T-helper 17 cell (primary cell): ENCODE data around the gene FOXQ1. TPM values are rescaled to one million over a fixed set of nuclear protein-coding genes. Genes with fewer than 3 reads are reported as not detected.
"Not testable (repeated sequence)": the region's sequence is repeated elsewhere in the genome, so short reads cannot be mapped to it uniquely, and the experiment has no call there.

ENCODE experiments used
- ATAC-seq: fragments of 150-1000 bp; cut with Tn5 transposase; 2 replicates; pipeline ENCODE4 v1.10.0; 2021; ENCODE audit warnings: mild to moderate bottlenecking, moderate library complexity
- DNase-seq, 3 donors: peaks; one replicate each; pipeline versions ENCODE4 v3.0.0 to v3.0.0-alpha.2; 2020 to 2021
- H3K9me3 ChIP-seq: one replicate; pipeline ENCODE4 v1.7.0; 2013; ENCODE audit warnings: low read length, mild to moderate bottlenecking; ENCODE audit not compliant: control insufficient read depth, poor library complexity, severe bottlenecking
- H3K27ac Mint-ChIP-seq: one replicate; pipeline ENCODE4 v1.8.0; 2022; ENCODE audit warnings: mild to moderate bottlenecking, moderate library complexity, mixed read lengths
- H3K27me3 Mint-ChIP-seq: one replicate; pipeline ENCODE4 v1.8.0; 2022; ENCODE audit warnings: mixed read lengths
- H3K36me3 Mint-ChIP-seq: one replicate; pipeline ENCODE4 v1.8.0; 2022; ENCODE audit warnings: low read depth, mixed read lengths
- H3K4me1 Mint-ChIP-seq: one replicate; pipeline ENCODE4 v1.8.0; 2022; ENCODE audit warnings: mild to moderate bottlenecking, mixed read lengths
- H3K4me3 Mint-ChIP-seq: one replicate; pipeline ENCODE4 v1.8.0; 2022; ENCODE audit warnings: mild to moderate bottlenecking, moderate library complexity, mixed read lengths
- total RNA-seq, 4 donors: library from RNA in 2 of 4; stranded (reverse) in 2 of 4; gene quantifications; one replicate each; pipeline ENCODE4 v1.2.3 and lab custom pipeline; 2022 to 2026

The FOXQ1 gene
- total RNA-seq, 2 donors from 2014 or later: not detected

DNA sequence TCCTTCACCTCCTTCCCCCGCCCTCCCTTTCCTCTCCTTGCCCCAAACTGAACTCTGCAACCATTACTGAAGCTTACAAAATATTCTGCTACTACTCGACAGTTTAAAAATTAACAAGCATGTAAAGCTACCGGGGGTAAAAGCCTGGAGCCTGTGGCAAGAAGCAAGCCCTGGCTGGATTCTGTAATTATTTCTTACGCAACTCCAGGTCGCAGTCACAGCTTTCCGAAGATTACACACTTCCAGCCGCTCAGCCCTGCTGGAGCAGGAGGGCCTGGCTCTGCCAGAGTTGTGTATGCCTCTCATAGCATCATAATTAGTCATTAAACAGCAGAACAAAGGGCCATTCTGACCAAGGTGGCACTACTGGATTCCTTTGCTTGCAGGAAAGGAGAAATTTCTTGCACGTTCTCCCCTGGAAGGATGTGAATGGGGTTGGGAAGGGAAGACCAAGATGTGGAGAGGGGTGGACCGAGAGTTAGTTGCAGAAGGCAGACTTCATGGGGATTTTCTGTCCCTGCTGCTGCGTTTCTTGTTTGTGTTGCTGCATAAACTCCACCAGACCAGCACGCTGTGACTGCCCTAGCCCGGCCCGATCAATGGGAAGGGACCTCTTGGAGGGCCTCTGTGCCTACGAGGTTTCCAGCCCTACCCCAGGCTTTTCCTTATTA, 23.6 kb downstream of the FOXQ1 start:
- DNase-seq (no peak), ATAC-seq (no peak)
- no peaks in the 10 kb centered on the region for H3K9me3 ChIP-seq
- Mint-ChIP-seq H3K36me3 (peaks cover 3% of the 10 kb centered on the region), H3K4me3 (no peak overlapping the region), H3K27me3 (peaks cover 60% of the 10 kb centered on the region), H3K4me1 (no peaks in the 10 kb centered on the region), H3K27ac (no peak overlapping the region)

DNA sequence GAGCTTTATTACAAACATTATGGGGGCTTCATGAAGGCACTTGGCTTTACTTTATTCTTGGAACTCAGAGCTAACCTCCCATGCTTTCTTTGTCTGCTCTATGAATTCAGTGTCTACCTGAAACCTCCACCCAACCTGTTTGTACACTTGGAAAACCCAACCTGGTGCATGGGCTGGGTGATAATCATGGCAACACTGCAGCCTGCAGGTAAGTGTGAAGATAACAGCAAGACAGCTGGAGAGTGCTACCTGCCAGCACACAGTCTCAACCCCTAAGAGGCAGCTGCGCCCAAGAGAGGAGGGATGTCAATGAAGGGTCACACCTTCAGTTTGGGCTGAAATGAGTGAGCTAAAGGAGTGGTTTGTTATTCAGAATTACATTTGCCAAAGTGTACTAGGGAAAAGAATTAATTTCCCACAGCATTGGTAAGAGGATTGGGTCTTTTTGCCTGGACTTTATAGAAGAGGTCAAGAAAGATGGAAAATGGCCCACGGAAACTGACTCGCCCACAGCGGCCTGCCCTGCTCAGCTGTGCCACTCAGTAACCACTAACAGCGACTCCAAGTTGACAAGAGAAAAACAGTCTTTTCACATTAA, 24.4 kb downstream of the FOXQ1 start:
- no peak overlapping the region for H3K4me3 Mint-ChIP-seq
- H3K4me1 Mint-ChIP-seq: no peaks in the 10 kb centered on the region
- H3K9me3 ChIP-seq: no peaks in the 10 kb centered on the region
- H3K27me3 Mint-ChIP-seq: peaks cover 63% of the 10 kb centered on the region
- DNase-seq (no peak), ATAC-seq (no peak)
- peaks cover 3% of the 10 kb centered on the region for H3K36me3 Mint-ChIP-seq
- no peak overlapping the region for H3K27ac Mint-ChIP-seq

DNA sequence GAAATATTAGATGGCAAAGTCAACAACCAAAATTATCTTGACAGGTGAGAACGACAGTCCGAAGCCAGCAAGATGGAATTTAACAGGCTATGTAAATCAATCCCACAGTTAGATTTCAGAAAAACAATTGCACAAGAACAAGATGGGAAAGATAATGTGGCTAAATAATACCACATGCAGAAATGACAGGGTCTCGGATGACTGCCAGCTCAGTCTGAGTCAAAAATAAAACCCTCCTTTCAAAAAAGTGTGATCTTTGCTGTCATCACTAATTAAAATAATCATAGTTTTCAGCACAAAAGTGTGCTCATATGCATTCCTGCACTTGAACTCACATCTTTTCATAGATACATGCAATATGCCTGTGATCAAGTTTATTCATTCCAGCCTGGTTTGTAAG, 25.9 kb downstream of the FOXQ1 start:
- Mint-ChIP-seq H3K36me3 (peaks cover 3% of the 10 kb centered on the region), H3K4me3 (no peak overlapping the region), H3K27me3 (peaks cover 71% of the 10 kb centered on the region), H3K4me1 (no peaks in the 10 kb centered on the region), H3K27ac (no peak overlapping the region)
- no peak for ATAC-seq
- DNase-seq: no peak
- no peaks in the 10 kb centered on the region for H3K9me3 ChIP-seq

DNA sequence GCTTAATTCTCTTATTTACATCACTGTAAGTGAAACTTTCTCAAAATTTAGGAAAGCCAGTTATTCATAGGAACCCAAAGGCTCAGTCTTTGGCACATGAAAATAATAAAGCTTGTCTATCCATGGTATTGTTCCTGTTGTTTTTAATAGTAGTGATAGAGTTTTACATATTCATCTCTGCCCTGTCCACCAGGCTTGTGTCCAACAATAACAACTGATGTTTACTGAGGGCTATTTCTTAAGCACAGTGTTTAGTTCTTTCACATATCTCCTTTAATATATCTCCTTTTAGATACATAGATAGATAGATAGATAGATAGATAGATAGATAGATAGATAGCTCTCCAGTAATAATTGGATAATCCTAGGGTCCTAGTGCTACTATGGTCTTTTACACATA, 34.2 kb downstream of the FOXQ1 start:
- DNase-seq (no peak), ATAC-seq (no peak)
- peaks cover 2% of the 10 kb centered on the region for H3K9me3 ChIP-seq
- Mint-ChIP-seq H3K36me3 (peaks cover 6% of the 10 kb centered on the region), H3K27ac (no peak overlapping the region), H3K27me3 (peaks cover 19% of the 10 kb centered on the region), H3K4me1 (no peaks in the 10 kb centered on the region), H3K4me3 (no peak overlapping the region)

DNA sequence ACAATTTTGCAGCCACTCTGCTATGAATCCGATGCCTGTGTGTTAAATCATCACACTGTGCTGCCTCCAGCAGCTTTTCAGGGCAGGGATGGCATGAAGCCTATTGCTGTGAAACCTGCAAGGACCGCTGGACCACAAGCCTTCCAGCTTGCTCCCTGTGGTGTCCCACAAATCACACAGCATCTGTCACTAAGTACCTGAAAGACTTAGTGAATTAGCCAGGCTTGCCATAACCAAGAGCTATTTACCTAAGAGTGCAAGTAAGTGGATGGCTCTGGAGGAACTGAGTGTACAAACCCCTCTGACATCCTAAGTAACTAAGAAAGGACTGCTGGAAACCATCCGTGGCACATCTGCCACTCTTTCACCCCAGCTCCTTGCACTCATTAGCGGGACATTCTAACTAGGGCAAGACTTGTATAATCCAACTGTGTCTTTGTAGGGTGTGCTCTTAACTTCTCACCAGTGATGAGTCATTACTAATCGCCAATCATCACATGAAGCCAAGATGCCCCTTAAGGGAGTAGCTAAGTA, 34.7 kb downstream of the FOXQ1 start:
- Mint-ChIP-seq H3K27ac (no peak overlapping the region), H3K27me3 (peaks cover 14% of the 10 kb centered on the region), H3K36me3 (peaks cover 6% of the 10 kb centered on the region), H3K4me1 (no peaks in the 10 kb centered on the region), H3K4me3 (no peak overlapping the region)
- H3K9me3 ChIP-seq: peaks cover 2% of the 10 kb centered on the region
- no peak for ATAC-seq
- no peak for DNase-seq

DNA sequence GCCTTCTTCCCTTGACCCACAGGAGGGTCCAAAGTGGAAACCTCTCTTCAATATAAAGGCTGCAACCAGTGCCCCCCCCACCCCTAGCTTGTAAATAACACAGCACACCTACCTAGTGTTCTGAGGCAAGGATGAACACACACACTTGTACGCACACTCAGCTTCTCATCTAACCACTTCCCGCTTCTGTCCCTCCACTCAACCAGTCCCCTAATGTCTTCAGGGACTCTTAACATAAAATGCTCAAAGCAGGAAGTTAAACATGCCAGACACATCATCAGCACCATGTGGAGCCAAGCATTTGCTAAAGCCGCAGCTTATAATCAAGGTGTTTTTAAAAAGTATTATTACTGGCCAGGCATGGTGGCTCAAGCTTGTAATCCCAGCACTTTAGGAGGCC, 35.3 kb downstream of the FOXQ1 start:
- Mint-ChIP-seq H3K4me3 (no peak overlapping the region), H3K27me3 (peaks cover 9% of the 10 kb centered on the region), H3K27ac (no peak overlapping the region), H3K4me1 (no peaks in the 10 kb centered on the region), H3K36me3 (peaks cover 6% of the 10 kb centered on the region)
- peaks cover 2% of the 10 kb centered on the region for H3K9me3 ChIP-seq
- no peak for DNase-seq
- no peak for ATAC-seq

DNA sequence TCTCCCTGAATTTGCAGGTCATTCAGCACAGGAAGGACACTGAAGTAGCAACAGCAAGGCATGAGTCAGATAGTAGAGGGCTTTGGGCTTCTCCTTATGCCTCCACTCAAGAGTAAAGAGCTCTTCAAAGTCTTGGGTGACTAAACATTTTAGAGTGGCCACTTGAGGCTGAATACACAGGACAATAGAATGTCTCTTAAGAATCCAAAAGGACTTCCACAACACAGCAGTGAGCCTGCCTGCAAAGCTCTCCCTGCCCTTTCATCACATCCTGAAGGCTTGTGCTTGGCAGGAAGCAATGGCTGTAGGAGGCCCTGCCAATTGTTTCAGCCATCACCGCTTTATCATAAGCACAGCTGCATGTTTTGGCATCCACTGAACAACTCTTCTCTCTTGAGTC, 36.8 kb downstream of the FOXQ1 start:
- no peaks in the 10 kb centered on the region for H3K4me1 Mint-ChIP-seq
- peaks cover 6% of the 10 kb centered on the region for H3K36me3 Mint-ChIP-seq
- DNase-seq: no peak
- H3K9me3 ChIP-seq: peaks cover 2% of the 10 kb centered on the region
- H3K27ac Mint-ChIP-seq: no peak overlapping the region
- no peak for ATAC-seq
- H3K4me3 Mint-ChIP-seq: no peak overlapping the region
- peaks cover 9% of the 10 kb centered on the region for H3K27me3 Mint-ChIP-seq

DNA sequence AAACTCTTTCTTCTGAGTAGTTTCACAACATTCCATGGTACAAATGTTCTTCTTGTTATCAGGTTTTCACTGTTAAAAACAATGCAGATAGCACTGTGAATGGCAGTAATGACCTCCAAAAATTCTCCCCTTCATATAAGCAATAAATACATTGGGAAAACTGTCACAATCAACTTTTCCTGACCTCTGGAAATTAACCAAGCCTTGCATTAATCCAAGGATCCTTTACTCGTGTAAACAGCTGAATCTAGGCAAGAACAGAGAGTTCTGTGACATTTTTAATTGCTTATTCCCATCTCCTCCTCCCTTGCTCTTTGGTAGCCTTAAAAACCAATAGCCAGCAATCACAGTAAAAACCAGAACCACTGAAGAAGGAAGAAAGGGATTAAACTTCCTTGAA, 37.8 kb downstream of the FOXQ1 start:
- no peak overlapping the region for H3K4me3 Mint-ChIP-seq
- no peak overlapping the region for H3K27ac Mint-ChIP-seq
- DNase-seq: no peak

DNA sequence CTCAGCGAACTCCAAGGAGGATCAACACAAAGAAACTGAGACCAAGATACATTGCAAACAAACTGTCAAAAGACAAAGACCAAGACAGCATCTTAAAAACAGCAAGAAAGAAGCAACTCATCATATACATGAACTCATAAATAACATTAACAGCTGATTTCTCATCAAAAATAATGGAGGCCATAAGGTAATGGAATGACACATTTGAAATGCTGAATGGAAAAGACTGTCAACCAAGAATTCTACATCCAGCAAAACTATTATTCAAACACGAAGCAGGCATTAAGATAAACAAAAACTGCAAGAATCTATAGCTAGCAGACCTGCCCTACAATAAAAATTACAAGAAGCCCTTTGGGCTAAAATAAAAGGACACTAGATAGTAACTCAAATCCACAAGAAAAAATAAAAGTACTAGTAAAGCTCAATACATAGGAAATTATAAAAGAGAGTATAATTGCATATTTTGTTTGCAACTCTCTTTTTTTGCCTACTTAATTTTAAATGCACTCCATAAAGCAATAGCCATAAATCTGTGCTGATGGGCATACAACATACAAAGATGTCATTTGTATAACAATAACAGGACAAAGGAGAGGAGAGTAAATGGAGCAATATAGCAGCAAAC, 39.6 kb downstream of the FOXQ1 start:
- Mint-ChIP-seq H3K36me3 (peaks cover 2% of the 10 kb centered on the region), H3K27me3 (peaks cover 12% of the 10 kb centered on the region), H3K27ac (no peak overlapping the region), H3K4me3 (no peak overlapping the region), H3K4me1 (no peaks in the 10 kb centered on the region)
- H3K9me3 ChIP-seq: peaks cover 2% of the 10 kb centered on the region
- DNase-seq: no peak
- ATAC-seq: no peak

More for the DNA sequence above, 37.8 kb downstream of the FOXQ1 start:
- Mint-ChIP-seq H3K27me3 (peaks cover 12% of the 10 kb centered on the region), H3K4me1 (no peaks in the 10 kb centered on the region), H3K36me3 (peaks cover 6% of the 10 kb centered on the region)
- H3K9me3 ChIP-seq: peaks cover 2% of the 10 kb centered on the region
- no peak for ATAC-seq

DNA sequence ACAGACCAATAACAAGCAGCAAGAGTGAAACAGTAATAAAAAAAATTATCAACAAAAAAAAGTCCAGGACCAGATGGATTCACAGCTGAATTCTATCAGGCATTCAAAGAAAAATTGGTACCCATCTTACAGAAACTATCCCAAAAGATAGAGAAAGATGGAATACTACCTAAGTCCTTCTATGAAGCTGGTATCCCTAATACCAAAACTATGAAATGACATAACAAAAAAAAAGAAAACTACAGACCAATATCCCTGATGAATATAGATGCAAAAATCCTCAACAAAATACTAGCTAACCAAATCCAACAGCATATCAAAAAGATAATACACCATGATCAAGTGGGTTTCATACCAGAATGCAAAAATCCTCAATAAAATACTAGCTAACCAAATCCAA, 43.2 kb downstream of the FOXQ1 start:
- not testable (repeated sequence) for H3K4me3 Mint-ChIP-seq, H3K27ac Mint-ChIP-seq, DNase-seq, ATAC-seq, H3K9me3 ChIP-seq, H3K4me1 Mint-ChIP-seq, H3K36me3 Mint-ChIP-seq
- H3K27me3 Mint-ChIP-seq: peaks cover 15% of the 10 kb centered on the region

DNA sequence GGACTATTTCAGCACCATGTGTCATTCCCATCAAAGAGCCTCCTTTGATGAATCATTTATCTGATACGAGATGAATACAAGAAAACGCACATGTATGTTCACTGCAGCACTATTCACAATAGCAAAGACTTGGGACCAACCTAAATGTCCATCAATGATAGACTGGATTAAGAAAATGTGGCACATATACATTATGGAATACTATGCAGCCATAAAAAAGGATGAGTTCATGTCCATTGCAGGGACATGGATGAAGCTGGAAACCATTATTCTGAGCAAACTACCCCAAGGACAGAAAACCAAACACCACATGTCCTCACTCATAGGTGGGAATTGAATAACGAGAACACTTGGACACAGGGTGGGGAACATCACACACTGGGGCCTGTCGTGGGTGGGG, 49.8 kb downstream of the FOXQ1 start:
- H3K27ac Mint-ChIP-seq, DNase-seq, ATAC-seq, H3K36me3 Mint-ChIP-seq, H3K9me3 ChIP-seq, H3K4me3 Mint-ChIP-seq, H3K4me1 Mint-ChIP-seq: not testable (repeated sequence)
- H3K27me3 Mint-ChIP-seq: peaks cover 45% of the 10 kb centered on the region

DNA sequence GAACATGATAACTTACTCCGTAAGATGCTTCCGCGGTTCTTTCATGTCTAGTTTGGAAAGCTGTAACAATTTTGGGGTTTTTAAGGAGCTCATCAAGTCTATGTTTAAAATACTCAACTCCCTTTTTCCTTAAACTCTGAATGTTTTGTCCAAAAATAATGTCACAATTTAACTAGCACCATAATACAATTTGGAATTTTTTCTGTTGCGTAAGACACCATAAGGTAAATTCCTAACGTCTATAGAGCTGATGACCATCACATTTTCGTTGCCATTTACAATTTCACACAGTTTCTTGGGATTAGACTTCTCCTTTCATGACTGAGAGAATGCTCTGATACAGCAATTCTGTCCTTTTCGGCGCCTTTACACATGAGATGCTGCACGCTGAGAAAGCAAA, 50.7 kb downstream of the FOXQ1 start:
- H3K27me3 Mint-ChIP-seq: peaks cover 50% of the 10 kb centered on the region
- no peaks in the 10 kb centered on the region for H3K36me3 Mint-ChIP-seq
- H3K4me3 Mint-ChIP-seq: no peak overlapping the region
- ATAC-seq (no peak), DNase-seq (no peak)
- H3K27ac Mint-ChIP-seq: no peak overlapping the region
- no peaks in the 10 kb centered on the region for H3K9me3 ChIP-seq
- peaks cover 5% of the 10 kb centered on the region for H3K4me1 Mint-ChIP-seq

DNA sequence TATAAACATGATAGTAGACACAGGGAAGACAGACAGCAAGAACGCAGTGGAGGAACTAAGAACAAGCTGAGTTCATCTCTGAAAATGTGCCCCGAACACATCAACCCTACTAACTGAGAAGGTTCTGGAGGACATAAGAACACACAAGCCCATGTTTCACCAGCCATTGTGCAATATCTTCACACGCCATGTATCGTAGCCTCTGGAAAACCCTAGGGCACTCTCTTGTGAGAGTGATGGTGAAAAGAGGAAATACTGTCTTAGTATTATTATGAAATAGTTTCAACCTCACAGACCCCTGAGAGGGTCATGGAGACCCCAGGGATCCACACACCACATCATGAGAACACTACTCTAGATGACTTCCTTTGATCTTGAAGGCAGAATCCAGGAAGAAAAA, 51.4 kb downstream of the FOXQ1 start:
- H3K9me3 ChIP-seq: no peaks in the 10 kb centered on the region
- Mint-ChIP-seq H3K27me3 (peaks cover 56% of the 10 kb centered on the region), H3K27ac (no peak overlapping the region), H3K4me3 (no peak overlapping the region), H3K36me3 (no peaks in the 10 kb centered on the region), H3K4me1 (peaks cover 5% of the 10 kb centered on the region)
- DNase-seq (no peak), ATAC-seq (no peak)
